Karpas-422 (cell line): ENCODE data around the gene NTHL1. TPM values are rescaled to one million over a fixed set of nuclear protein-coding genes. Genes with fewer than 3 reads are reported as not detected.
"Not testable (repeated sequence)": the region's sequence is repeated elsewhere in the genome, so short reads cannot be mapped to it uniquely, and the experiment has no call there.

Experiments
- DNase-seq: peaks from one replicate; pipeline ENCODE4 v3.0.0-alpha.2; 2015
- H2AFZ ChIP-seq: fragments of 200-600 bp; sonication (generic); 2 replicates; pipeline ENCODE4 v1.6.1; 2014; ENCODE audit warnings: antibody characterized with exemption, low read length, mixed read lengths
- H3K27ac ChIP-seq: fragments of 200-600 bp; sonication (generic); 2 replicates; pipeline ENCODE4 v1.5.1; 2014; ENCODE audit warnings: mild to moderate bottlenecking, low read length, moderate library complexity
- H3K27me3 ChIP-seq: fragments of 200-600 bp; sonication (generic); 2 replicates; pipeline ENCODE4 v1.6.1; 2014; ENCODE audit warnings: low read length, mixed read lengths
- H3K36me3 ChIP-seq: fragments of 200-600 bp; sonication (generic); 2 replicates; pipeline ENCODE4 v1.6.1; 2014; ENCODE audit warnings: low read length, mixed read lengths; ENCODE audit not compliant: insufficient read depth
- H3K4me1 ChIP-seq: fragments of 200-600 bp; sonication (generic); 2 replicates; pipeline ENCODE4 v1.6.1; 2014; ENCODE audit warnings: mild to moderate bottlenecking, low read length, mixed read lengths
- H3K4me2 ChIP-seq: fragments of 200-600 bp; sonication (generic); 2 replicates; pipeline ENCODE4 v1.6.1; 2014; ENCODE audit warnings: low read length, low read depth, mild to moderate bottlenecking; ENCODE audit not compliant: poor library complexity, severe bottlenecking
- H3K4me3 ChIP-seq: fragments of 200-600 bp; sonication (generic); 2 replicates; pipeline ENCODE4 v1.5.1; 2014; ENCODE audit warnings: mild to moderate bottlenecking, antibody characterized with exemption, low read length, mixed read lengths
- H3K79me2 ChIP-seq: fragments of 200-600 bp; sonication (generic); 2 replicates; pipeline ENCODE4 v1.6.1; 2014; ENCODE audit warnings: mild to moderate bottlenecking, low read length, mixed read lengths
- H3K9ac ChIP-seq: fragments of 200-600 bp; sonication (generic); 2 replicates; pipeline ENCODE4 v1.6.0; 2014; ENCODE audit warnings: low read length
- H3K9me2 ChIP-seq: fragments of 200-600 bp; sonication (generic), shearing (Covaris generic); replicated peaks from 2 replicates; pipeline ENCODE4 v1.6.0; 2014; ENCODE audit warnings: mild to moderate bottlenecking, low read length, moderate library complexity; ENCODE audit not compliant: insufficient read depth
- H3K9me3 ChIP-seq: fragments of 300-700, 200-600 bp; sonication (generic); 2 replicates; pipeline ENCODE4 v1.6.1; 2014; ENCODE audit warnings: low read length, mixed read lengths
- H4K20me1 ChIP-seq: fragments of 200-600 bp; sonication (generic); 2 replicates; pipeline ENCODE4 v1.6.1; 2014; ENCODE audit warnings: mild to moderate bottlenecking, antibody characterized with exemption, low read length, low read depth; ENCODE audit not compliant: insufficient read depth
- total RNA-seq: library from RNA; depleted of rRNA; stranded (reverse); fragments of >200 nt; shearing (Covaris generic); gene quantifications from 2 replicates; pipeline ENCODE4 v1.2.3, GENCODE V29; 2014; ENCODE audit warnings: low replicate concordance

Gene NTHL1
- total RNA-seq, 1 experiment from 2014 or later: 23.2 TPM

DNA sequence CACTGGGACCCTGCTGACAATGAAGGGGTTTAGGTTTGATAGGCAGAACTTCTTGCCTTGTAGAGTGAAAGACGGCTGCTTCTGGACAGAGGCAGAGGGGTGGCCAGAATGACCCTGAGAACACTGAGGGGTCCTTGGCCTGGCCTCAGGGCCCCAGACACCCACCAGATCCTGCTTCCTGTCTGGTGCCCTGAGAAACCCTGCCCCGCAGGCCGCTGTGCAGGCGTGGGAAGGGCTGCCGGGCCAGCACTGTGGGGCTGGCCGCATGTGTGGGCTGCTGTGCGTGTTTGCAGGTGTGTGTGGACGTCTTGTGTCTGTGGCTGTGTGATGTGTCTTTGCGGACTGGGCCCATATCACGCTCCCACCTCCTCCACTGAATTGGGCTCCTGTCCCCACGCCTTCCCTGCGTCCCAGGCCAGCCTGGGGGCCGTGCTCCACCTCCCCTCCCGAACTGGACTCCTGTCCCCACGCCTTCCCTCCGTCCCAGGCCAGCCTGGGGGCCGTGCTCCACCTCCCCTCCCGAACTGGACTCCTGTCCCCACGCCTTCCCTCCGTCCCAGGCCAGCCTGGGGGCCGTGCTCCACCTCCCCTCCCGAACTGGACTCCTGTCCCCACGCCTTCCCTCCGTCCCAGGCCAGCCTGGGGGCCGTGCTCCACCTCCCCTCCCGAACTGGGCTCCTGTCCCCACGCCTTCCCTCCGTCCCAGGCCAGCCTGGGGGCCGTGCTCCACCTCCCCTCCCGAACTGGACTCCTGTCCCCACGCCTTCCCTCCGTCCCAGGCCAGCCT lies 13.5 kb downstream of the NTHL1 start:
- not testable (repeated sequence) for H2AFZ ChIP-seq, H3K4me2 ChIP-seq

DNA sequence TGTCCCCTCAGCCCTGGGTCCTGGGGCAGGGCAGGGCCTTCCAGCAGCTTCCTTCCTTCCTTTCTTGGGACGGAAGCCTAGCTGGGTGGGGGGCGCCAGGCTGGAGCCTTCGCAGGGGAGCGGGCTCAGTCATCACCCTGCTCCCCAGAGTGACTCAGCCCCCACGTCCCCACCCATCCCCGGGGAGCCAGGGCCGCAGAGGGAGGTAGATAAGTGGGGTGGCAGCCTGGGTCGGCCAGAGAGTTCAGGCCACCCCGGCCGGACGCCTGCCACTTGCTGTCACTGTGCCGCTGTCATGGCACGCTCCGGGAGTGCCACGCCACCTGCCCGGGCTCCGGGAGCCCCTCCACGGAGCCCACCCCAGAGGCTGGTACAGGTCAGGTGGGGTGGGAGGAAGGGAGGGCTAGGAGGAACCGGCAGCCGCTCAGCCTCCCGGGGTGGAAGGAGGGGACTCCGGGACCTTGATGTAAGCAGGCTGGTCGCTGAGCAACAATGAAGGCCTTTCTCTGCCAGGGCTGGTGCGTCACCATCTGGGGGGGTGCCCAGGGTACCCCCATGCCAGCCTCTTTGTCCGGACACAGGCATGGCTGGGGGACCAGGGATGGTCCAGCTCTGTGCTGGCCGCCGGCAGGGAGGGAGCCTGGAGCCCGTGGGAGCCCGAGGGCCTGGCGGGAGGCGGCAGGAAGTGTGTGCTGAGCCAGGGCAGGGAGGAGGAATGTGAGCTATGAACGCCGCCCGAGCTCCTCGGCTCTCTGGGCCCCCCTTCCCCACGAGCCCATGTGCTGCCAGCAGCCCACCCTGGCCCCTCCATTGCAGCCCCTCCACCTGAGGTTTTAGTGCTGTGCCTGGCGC lies 14.4 kb downstream of the NTHL1 start:
- H3K79me2 ChIP-seq: no peaks in the 10 kb centered on the region
- no peak overlapping the region for H3K9ac ChIP-seq
- H3K4me1 ChIP-seq: no peaks in the 10 kb centered on the region
- no peaks in the 10 kb centered on the region for H3K27me3 ChIP-seq
- no peaks in the 10 kb centered on the region for H3K36me3 ChIP-seq
- no peak overlapping the region for H3K4me2 ChIP-seq
- H2AFZ ChIP-seq: no peak overlapping the region
- no peaks in the 10 kb centered on the region for H3K9me2 ChIP-seq
- no peaks in the 10 kb centered on the region for H4K20me1 ChIP-seq
- DNase-seq: no peak
- H3K27ac ChIP-seq: no peak overlapping the region
- no peaks in the 10 kb centered on the region for H3K9me3 ChIP-seq
- H3K4me3 ChIP-seq: no peak overlapping the region

More for the DNA sequence above, 13.5 kb downstream of the NTHL1 start:
- H3K9ac ChIP-seq, H3K79me2 ChIP-seq, H3K27me3 ChIP-seq, H3K27ac ChIP-seq, H3K36me3 ChIP-seq, H3K4me3 ChIP-seq, H3K4me1 ChIP-seq, H4K20me1 ChIP-seq, DNase-seq, H3K9me3 ChIP-seq, H3K9me2 ChIP-seq: not testable (repeated sequence)

DNA sequence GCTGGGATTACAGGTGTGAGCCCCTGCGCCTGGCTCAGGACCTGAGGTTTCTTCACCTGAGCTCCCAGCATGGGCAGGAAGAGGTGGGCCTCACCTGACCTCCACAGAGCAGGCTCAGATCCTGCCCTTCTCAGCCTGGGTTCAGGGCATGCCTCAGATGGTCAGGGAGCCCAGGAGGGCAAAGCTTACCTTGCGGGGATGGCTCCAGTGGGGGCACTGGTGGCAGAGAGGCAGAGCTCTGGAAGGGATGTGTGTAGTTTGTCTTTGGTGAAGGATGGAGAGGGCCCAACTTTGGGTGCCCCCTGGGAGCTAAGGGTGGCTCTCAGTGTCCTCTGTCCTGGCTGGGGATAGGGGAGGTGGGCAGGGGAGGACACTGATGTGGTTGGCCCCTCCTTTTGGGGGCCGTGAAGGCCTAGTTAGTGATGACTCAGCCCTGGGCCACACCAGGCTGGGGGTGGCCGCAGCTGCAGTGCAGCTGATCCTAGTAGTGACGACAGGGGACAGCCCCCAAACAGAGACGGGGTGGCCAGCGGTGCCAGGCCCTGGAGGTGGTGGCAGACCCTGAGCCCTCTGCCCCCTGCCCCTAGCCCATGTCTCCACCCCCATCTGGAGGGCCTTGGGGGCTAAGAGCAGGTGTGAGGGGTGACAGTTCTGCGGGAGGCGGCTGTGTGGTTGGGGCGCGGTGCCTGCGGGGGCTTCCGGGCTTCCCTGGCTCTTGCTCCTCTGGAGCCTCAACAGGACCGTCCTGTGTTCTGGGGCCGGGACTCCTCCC lies 15.2 kb downstream of the NTHL1 start:
- H3K4me3 ChIP-seq: no peak overlapping the region
- H3K9ac ChIP-seq: no peak overlapping the region
- H3K27me3 ChIP-seq: no peaks in the 10 kb centered on the region
- H3K4me2 ChIP-seq: no peak overlapping the region
- no peaks in the 10 kb centered on the region for H3K9me2 ChIP-seq
- no peaks in the 10 kb centered on the region for H3K9me3 ChIP-seq
- H3K4me1 ChIP-seq: no peaks in the 10 kb centered on the region
- H3K36me3 ChIP-seq: no peaks in the 10 kb centered on the region
- H2AFZ ChIP-seq: no peak overlapping the region
- H4K20me1 ChIP-seq: no peaks in the 10 kb centered on the region
- no peaks in the 10 kb centered on the region for H3K79me2 ChIP-seq
- no peak for DNase-seq
- H3K27ac ChIP-seq: no peak overlapping the region

DNA sequence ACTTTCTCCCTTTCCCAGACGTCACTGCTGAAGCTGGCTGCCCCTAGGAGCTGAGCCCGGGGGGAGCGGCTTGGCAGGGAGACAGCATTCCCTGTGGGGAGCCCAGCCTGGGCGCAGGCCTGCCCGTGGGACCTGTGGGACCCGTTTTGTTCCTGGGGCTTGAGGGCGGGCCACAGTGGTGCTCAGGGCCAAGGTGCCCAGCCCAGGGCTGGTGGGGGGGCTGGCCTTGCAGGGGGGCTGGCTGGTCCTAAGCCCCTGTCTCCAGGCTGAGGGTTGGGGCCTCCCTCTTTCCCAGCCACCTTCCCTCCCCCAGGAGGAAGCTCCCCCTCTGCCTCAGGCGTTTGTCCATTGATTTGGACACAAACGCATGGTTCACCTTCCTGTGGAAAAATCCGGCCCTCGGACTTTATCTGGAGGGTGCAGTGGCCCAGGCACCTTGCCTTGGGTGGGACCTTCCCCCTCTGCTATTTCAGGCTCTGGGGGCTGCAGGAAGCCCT lies 16.5 kb downstream of the NTHL1 start:
- no peak overlapping the region for H3K4me2 ChIP-seq
- H2AFZ ChIP-seq: no peak overlapping the region
- no peaks in the 10 kb centered on the region for H3K9me2 ChIP-seq
- no peaks in the 10 kb centered on the region for H3K79me2 ChIP-seq
- no peaks in the 10 kb centered on the region for H3K9me3 ChIP-seq
- H3K27me3 ChIP-seq: no peaks in the 10 kb centered on the region
- H3K36me3 ChIP-seq: no peaks in the 10 kb centered on the region
- H3K4me3 ChIP-seq: no peak overlapping the region
- H4K20me1 ChIP-seq: no peaks in the 10 kb centered on the region
- DNase-seq: no peak
- no peaks in the 10 kb centered on the region for H3K4me1 ChIP-seq
- no peak overlapping the region for H3K27ac ChIP-seq
- H3K9ac ChIP-seq: no peak overlapping the region

DNA sequence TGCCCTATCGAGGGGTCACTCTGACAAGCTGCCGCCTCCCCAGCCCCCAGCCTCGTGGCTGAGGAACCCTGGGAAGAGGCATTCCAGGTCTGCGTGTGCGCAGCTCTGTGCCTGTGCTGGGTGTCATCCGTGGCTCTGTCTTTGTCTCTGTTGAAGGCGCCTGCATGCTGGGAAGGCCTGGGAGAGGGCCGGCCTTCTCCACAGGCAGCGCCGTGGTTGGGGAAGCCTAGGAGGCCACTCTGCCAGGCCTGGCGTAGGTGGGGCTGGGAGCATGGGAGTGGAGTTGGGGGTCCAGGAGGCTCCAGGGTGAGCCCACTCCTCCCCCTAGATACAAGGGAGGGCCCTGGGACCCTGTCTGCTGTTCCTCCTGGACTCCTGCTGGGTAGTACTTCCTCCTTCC lies 17.6 kb downstream of the NTHL1 start:
- Histone ChIP-seq H3K36me3 (no peaks in the 10 kb centered on the region), H3K9ac (no peak overlapping the region), H4K20me1 (no peaks in the 10 kb centered on the region), H3K4me3 (no peak overlapping the region), H3K9me2 (no peaks in the 10 kb centered on the region), H2AFZ (no peak overlapping the region), H3K27me3 (no peaks in the 10 kb centered on the region), H3K4me2 (no peak overlapping the region), H3K79me2 (no peaks in the 10 kb centered on the region), H3K9me3 (no peaks in the 10 kb centered on the region), H3K4me1 (no peaks in the 10 kb centered on the region), H3K27ac (no peak overlapping the region)
- no peak for DNase-seq

DNA sequence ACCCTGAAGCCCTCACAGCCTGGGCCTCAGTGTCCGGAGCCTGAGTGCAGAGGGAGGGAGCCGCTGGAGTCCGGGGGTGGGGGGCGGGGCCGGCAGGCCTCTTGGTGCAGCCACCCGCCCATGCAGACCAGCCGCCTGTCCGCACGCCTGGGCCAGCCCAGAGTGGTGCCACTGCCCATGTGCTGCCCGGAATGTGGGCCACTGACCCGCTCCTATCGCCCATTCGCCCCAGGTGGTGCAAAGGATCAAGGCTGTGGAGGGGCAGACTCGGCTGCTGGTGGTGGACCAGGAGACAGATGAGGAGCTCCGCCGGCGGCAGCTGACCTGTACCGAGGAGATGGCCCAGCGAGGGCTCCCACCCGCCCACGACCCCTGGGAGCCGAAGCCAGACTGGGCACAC lies 18.3 kb downstream of the NTHL1 start:
- no peak overlapping the region for H3K27ac ChIP-seq
- no peaks in the 10 kb centered on the region for H3K36me3 ChIP-seq
- no peak overlapping the region for H3K4me2 ChIP-seq
- DNase-seq: no peak
- no peaks in the 10 kb centered on the region for H3K79me2 ChIP-seq
- no peak overlapping the region for H3K9ac ChIP-seq
- no peaks in the 10 kb centered on the region for H4K20me1 ChIP-seq
- no peak overlapping the region for H3K4me3 ChIP-seq
- H3K9me3 ChIP-seq: no peaks in the 10 kb centered on the region
- H3K9me2 ChIP-seq: no peaks in the 10 kb centered on the region
- no peaks in the 10 kb centered on the region for H3K4me1 ChIP-seq
- H2AFZ ChIP-seq: no peak overlapping the region
- H3K27me3 ChIP-seq: no peaks in the 10 kb centered on the region

DNA sequence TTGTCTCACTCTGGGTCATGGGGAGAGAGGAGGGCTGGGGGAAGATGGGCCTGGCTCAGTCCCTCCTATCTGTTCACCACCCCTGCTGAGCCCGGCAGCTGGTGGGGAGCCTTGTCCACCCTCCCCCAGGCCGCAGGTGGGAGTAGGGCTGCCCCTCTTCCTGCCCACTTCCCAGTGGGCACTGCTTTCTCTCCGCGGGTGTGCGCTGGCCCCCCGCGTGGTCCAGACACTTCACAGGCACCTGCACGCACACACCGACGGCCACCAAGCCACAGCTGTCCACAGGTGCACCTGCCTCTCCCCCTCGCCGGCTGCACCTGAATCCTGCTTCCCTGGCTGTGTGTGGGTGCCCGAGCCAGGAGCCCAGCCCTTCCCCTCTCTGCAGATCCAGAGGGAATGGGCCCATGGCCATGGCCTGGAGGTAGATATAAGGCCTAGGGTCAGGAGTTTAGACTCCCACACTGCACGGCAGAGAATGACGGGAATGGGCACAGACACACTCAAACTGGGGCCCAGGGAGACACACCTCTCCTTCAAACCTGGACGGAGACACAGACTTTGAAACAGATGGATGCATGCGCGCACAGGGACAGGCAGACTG lies 18.9 kb downstream of the NTHL1 start:
- Histone ChIP-seq H3K27me3 (no peaks in the 10 kb centered on the region), H3K9me2 (no peaks in the 10 kb centered on the region), H3K4me2 (no peak overlapping the region), H3K4me3 (no peak overlapping the region), H3K4me1 (no peaks in the 10 kb centered on the region), H3K9ac (no peak overlapping the region), H2AFZ (no peak overlapping the region), H3K9me3 (no peaks in the 10 kb centered on the region), H3K79me2 (no peaks in the 10 kb centered on the region), H3K27ac (no peak overlapping the region), H3K36me3 (no peaks in the 10 kb centered on the region), H4K20me1 (no peaks in the 10 kb centered on the region)
- DNase-seq: no peak
